ENCODE measurements around the gene GALNT7.
A peak's percentile ranks its signal among the peaks of the same experiment; 100 is the strongest.
"Not testable (repeated sequence)": the region's sequence is repeated elsewhere in the genome, so short reads cannot be mapped to it uniquely, and the experiment has no call there.

GALNT7 gene, protein sequence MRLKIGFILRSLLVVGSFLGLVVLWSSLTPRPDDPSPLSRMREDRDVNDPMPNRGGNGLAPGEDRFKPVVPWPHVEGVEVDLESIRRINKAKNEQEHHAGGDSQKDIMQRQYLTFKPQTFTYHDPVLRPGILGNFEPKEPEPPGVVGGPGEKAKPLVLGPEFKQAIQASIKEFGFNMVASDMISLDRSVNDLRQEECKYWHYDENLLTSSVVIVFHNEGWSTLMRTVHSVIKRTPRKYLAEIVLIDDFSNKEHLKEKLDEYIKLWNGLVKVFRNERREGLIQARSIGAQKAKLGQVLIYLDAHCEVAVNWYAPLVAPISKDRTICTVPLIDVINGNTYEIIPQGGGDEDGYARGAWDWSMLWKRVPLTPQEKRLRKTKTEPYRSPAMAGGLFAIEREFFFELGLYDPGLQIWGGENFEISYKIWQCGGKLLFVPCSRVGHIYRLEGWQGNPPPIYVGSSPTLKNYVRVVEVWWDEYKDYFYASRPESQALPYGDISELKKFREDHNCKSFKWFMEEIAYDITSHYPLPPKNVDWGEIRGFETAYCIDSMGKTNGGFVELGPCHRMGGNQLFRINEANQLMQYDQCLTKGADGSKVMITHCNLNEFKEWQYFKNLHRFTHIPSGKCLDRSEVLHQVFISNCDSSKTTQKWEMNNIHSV

DNA sequence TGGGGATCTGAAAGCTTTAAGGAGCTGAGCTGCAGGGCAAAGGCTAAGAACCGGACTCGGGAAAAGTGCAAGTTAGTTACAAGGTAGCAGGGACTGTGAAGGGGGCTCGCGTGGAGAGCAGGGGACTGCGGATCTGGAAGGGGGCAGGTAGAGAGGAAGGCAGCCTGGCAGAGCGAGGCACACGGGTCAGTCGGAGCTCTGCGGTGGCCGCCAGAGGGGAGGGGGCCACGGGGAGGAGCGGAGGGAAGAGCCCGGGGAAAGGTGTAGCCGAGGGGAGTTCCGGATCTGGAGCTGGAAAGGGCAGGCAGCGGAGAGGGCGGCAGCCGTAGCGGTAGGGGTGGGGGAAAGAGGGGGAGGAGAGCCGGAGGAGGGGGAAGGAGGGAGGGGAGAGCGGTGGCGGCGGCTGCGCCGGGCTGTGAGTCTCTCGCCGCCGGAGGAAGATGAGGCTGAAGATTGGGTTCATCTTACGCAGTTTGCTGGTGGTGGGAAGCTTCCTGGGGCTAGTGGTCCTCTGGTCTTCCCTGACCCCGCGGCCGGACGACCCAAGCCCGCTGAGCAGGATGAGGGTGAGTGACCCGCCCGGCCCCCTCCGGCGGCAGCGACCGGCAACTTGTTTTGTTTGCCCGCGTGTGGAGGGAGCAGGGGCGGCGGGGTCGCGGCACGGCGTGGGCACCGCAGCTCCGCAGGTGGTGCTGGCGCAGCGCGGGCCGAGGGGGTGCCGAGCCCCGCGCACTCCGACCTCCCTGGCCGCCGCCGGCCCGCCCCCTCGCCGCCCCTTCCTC is at the start of gene GALNT7:
TSS of gene GALNT7 (plus strand) at position 416 of the 782 bp plus-strand sequence. CDS start at position 441, 25 bp downstream.
- peak; percentile 76 for DNase-seq (ENCODE audit: low spot score)

DNA sequence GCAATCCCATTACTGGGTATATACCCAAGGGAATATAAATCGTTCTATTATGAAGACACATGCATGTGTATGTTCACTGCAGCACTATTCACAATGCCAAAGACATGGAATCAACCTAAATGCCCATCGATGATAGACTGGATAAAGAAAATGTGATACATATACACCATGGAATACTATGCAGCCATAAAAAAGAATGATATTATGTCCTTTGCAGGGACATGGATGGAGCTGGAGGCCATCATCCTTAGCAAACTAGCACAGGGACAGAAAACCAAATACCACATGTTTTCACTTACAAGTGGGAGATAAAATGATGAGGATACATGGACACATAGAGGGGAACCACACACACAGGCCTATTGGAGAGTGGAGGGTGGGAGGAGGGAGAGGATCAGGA is 49.8 kb upstream of the GALNT7 start:
- DNase-seq (ENCODE audit: low spot score), result not testable (repeated sequence)

DNA sequence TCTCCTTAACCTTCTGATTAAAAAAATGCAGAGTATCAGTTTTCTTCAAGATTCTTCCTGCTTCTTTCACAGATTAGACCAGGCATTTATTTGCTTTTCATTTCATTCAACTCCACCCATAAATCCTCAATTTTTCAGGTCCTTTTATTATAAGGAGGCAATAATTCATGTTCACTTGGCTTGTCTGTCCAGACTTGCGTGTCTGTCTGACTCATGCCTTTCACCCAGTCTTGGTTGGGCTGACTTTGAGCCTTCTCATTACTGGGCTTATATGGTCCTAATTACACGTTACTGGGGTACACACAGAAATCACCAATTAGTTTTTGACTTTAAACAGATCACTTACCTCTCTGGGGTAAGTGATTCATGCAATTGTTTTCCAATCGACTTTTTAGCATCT is 48.8 kb upstream of the GALNT7 start:
- no peak for DNase-seq (ENCODE audit: low spot score)

DNA sequence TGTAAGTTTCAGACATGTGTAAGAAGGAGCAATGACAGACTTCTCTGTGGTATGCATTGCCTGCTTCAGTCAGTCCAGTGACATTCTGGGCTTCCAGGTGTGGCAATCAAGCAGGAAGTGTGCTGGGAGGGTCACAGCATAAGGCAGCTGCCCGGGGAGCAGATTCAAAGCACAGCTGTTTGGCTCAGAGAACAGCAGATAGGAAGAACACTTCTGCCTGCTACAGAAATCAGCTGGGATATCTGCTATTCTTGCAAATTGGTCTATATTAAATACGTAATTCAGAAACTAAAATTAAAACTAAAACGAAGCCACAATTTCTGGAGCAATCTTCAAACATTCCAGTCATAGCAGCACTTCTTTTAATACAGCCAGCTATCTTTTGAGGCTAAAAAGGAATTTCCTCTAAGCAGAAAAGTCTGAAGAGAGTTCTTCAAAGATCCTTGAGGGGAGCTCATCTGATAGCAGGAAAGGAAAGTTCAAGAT is 47.5 kb upstream of the GALNT7 start:
- peak; percentile 23 for DNase-seq (ENCODE audit: low spot score)

DNA sequence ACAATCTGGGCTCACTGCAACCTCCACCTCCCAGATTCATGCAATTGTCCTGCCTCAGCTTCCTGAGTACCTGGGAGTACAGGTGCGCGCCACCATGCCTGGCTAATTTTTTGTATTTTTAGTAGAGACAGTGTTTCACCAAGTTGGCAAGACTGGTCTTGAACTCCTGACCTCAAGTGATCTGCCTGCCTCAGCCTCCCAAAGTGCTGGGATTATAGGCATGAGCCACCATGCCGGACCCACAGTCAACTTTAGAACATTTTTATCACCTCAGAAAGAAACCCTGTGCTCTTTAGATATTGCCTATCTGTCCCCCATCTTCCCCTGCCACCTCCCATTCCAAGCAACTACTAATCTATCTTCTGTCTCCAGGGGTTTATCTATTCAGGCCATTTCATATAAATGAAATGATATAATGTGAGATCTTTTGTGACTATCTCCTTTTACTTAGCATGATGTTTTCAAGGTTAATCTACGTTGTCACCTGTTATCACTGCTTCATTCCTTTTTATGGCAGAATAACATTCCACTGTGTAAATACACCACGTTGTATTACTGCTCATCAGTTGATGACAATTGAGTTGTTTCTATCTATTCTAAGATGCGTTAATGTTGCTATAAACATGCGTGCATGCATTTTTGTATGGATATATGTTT is 44.3 kb upstream of the GALNT7 start:
- no peak for DNase-seq (ENCODE audit: low spot score)

DNA sequence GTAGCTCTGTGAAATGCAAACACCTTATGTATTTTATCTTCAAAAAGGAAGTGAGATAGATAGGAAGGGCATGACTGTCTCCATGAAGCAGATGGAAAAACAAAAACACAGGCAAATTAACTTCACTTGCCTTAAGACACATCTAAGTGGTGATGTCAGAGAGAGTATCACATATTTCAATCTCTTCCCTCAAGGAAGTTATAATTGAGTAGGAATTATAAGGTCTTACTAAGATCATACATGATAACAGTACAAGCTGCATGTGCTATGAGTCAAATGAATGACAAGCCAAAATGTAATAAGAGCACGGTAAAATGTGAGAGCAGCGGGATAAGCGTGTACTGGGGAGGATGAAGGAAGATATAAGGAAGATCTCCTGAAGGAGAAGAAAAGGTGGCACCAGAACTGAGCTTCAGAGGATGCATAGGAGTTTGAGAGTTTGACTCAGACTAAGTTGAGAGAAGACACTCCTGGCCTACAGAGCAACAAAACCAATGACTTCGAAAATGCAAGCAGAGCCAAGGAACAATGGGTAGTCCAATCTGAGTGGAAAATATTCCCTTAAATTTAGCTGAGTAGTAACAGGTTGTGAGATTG is 43.3 kb upstream of the GALNT7 start:
- DNase-seq (ENCODE audit: low spot score), result no peak

DNA sequence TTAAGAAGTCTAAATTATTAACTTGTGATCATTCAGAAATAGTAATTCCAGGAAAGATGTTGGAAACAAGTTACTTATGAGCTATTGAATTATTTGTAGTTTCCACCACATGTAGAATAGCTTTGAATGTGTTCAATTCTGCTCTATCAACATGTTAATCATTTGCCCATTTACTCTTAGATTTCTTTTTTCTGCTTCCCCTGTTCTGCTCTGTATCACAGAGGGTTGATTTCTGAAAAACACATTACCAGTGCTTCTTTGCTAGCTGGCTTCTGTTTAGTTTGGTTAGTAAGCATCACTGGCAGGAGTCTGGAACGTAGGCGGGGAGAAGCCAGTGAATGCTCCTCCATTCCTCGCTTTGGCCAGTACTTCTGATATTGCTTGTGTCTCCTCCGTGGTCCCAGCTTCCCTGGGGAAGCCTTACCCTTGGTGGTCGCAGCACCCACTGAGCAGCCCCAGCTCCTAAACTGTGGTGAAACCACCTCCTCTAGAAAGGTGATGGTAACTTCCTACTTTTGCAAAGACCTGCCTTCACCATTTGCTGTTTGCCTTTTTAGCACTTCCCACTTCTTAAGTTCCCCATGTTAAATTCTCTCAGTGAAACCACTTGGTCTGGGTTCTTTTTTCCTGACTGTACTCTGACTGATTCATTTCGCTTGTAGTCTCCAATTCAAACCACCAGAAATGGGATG is 40.3 kb upstream of the GALNT7 start:
- DNase-seq (ENCODE audit: low spot score), result no peak

DNA sequence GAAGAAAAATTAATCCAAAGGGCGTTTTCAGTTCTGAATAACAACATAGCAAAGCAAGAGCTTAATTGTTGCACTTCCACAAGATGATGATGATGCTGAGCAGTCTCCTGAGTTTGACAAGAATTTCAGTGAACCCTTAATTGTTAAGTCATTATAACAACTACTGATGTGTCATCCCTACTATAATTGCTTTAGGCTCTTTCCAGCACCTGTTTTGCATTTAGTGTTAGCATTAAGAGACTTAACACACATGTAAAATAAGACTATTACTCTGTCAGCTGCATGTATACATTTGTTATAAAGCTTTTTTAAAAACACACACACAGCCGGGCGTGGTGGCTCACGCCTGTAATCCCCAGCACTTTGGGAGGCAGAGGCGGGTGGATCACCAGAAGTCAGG is 37.9 kb upstream of the GALNT7 start:
- DNase-seq (ENCODE audit: low spot score), result no peak

DNA sequence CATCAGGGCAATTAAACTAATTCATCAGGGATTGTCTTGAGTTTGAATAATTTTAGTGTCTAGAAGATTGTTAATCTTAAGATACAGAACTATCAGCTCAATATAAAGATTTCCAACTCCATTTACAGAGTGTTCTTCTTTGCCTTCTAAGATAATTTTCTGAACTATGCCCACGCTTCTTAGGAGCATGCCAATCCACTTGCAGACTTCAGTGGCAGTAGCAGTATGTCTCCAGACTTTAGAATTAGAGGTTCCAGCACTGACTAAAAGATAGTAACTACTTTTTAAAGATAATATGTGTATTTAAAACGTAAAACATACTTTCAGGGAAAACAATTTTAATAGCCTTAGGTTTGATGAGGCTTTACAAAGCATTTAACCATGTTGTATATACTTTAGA is 34.2 kb upstream of the GALNT7 start:
- no peak for DNase-seq (ENCODE audit: low spot score)

DNA sequence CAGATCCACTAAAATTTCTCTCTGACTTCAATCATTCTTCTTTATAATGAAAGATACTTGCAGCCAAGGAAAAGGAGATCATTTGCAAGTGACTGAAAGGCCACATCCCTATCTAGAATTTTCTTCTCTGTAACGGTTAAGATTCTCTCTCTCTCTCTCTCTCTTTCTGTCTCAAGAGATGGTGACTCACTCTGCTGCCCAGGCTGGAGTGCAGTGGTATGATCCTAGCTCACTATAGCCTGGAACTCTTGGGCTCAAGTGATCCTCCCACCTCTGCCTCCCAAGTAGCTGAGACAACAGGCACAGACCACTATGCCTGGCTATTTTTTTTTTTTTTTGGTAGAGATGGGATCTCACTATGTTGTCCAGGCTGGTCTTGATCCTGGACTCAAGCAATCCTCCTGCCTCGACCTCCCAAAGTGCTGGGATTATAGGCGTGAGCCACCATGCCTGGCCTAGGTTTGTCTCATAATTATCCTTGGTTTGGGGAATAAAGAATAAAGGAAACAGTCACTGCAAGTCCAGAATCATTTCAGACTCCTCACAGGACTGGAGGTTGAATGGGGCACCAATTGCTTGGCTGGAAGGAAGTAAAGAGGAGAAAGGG is 33.3 kb upstream of the GALNT7 start:
- DNase-seq (ENCODE audit: low spot score), result no peak

DNA sequence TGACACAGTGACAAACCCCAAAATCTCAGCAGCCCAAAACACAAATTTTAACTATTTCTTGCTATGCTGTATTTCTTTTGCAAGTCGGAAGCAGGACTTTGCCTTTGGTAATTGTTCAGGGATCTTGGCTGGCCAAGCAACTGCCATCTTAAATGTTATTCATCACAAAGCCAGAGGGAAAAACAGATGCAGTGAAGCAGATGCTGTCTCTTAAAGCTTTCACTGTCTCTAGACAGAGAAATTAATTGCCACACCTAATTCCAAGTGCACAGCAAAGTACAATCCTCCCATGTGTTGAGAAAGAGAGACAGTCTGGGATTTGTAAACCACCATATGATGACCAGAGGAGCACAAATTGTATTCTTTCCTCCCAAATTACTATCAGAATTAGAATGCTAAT is 30.0 kb upstream of the GALNT7 start:
- DNase-seq (ENCODE audit: low spot score), result no peak

DNA sequence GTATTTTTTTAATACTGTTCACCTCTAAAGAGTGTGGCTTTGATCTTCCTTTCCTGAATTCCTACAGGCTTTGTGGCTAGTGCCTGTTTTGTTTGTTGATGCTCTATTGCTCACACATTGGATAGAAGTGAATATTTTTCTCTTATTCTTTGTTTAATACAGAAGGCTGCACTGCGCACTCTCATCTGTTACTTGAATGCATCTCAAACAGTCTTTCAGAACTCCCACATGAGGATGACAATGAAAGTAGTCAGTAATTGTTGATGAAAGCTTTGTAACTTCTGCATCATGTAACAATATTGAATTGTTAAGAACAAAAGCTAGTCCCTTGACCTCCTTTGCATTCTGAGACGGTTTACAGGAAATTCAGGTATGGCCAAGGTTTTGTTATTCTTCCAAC is 29.1 kb upstream of the GALNT7 start:
- DNase-seq (ENCODE audit: low spot score), result no peak

DNA sequence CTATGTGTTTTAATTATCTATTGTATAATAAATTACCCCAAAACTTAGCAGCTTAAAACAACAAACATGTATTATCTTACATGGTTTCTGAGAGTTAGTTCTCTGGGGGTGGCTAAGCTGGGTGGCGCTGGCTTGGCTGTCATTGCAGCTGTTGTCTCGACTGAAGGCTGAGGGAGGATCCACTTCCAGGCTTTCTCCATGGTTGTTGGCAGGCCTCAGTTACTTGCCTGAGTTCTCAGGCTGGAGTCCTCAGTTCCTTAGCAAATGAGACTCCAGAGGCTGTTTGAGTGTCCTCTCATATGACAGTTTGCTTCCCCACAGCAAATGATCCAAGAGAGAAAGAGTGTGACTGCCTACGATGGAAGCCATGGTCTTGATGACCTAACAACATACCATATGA is 23.5 kb upstream of the GALNT7 start:
- no peak for DNase-seq (ENCODE audit: low spot score)

DNA sequence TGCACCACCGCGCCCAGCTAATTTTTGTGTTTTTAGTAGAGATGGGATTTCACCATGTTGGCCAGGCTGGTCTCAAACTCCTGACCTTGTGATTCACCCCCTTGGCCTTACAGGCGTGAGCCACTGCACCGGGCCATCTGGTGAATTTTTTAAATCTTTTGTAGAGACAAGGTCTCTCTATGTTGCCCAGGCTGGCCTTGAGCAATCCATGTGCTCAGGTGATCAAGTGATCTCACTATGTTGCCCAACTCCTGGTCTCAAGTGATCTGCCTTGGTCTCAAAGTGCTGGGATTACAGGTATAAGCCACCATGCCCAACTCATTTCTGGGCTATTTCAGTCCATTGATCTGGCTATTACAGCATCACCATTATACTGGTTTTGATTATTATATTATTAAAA is 22.2 kb upstream of the GALNT7 start:
- no peak for DNase-seq (ENCODE audit: low spot score)

DNA sequence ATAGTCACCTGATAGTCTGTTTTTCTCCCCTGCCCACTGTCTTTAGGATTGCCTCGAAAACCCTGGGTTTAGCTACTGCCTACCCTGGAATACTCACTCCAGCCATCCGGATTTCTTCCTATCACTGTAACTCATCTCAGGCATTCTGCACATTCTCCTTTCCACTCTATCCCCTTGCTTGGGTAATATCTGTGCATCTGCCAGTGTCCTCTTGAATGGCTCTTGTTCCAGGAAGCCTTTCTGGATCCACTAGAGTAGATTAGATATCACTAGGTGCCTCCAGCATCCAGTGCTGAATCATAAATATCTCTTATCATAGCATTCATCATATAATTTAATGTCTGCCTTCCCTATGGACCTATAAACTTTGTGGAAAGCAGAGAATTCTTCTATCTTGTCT is 17.1 kb upstream of the GALNT7 start:
- no peak for DNase-seq (ENCODE audit: low spot score)

DNA sequence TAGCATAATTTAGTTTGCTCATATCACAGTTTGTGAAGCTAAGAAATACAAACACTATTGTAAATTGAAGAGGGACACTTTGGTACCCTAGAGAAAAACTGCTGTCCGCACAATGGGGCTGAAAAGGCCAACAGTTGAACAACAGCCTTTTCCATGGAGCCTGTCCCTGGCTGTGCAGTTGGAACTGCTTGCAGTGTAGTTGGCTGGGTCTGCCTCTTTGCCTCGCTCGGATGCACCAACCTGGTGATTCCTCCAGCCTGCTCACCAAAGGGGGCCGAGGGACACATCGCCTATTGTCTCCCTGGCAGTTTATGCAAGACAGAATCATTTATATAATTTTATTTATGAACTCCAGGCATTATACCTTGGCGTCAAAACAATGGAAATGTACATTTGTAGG is 16.5 kb upstream of the GALNT7 start:
- no peak for DNase-seq (ENCODE audit: low spot score)

DNA sequence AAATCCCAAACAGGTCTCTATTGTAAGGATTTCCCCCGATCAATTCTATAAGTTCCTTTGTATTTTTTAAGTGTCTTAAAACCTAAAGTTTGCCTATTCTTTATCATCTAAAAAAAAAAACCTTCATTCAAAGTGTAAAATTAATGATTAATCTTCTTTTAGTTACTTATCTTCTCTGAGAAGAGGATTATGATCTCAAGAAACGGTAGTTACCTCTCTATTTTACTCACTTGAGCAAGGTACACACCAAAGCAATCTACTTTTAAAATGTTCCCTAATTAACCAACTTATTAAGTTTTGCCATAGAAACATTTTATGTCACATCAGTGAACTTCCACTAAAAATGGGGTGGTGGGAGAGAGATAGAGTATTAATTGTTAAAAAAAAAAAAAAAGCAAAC is 15.2 kb upstream of the GALNT7 start:
- DNase-seq (ENCODE audit: low spot score), result no peak

DNA sequence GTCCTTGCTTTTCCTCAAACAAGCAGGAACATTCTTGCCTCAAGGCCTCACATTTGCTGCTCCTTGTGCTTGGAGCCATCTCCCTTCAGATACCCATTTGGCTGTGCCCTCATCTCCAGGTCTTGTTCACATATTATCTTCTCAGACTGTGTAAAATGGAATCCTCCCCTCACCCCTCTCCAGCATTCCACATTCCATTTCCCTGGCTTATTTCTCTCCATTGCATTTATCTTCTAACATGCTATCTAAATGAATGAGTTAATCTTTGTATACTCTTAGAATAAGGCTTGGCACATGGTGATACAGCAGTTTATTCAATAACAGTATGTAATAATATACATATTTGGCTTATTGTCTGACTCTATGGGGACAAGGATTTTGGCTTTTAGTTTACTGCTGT is 8.8 kb upstream of the GALNT7 start:
- DNase-seq (ENCODE audit: low spot score), result no peak

DNA sequence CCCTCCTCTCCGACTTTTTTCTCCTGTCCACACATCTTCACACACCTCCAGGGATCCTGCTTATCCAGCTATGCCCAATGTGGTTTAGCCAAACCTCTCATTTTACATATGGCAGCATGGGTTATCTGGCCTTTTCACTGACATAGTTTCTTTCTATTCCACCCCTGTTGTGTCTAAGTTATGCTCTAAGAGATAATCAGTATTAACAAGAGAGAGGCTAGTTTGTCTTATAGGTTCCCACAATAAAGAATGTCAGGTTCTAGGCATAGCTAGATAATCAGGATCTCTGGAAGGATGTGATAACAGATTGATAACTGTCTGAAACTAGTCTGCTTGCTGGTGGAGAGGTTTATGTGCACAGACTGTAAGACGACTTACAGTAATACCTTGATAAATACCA is 7.7 kb upstream of the GALNT7 start:
- no peak for DNase-seq (ENCODE audit: low spot score)

DNA sequence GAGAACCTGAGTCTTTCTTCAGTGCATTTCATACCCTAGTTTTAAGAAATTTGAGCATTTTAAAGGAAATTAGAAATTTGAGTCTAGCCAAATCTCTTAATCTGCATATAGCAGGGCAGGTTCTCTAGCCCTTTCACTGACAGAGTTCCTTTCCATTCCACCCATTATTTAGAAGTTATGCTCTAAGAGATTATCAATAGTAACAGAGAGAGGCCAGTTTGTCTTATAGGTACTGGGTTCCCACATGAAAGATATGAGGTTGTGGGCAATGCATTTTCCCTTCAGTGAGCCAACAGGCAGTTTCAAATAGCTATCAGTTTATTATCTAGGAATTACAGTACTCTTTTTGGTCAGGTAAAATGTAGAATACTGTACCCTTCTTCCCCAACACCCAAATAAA is 7.3 kb upstream of the GALNT7 start:
- DNase-seq (ENCODE audit: low spot score), result no peak

DNA sequence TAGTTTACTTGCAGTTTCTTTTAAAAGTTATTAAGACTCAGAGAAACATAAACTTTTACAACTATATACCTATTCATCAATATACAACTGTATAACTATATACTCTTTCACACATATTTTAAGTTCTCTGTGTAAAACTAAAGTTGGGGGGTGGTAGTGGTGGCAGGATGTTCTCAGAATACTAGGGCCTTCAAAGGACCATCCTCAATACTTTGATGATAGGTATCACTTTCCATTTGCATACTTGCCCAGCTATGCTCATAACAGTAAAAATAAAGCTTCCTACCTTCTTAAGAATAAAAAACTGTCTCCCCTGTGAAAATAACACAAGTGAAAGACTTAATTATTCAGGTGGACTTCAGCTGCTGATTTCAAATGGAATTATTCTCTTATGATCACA is 2.9 kb upstream of the GALNT7 start:
- DNase-seq (ENCODE audit: low spot score), result no peak
